Measurements from ENCODE around the gene HTATIP2. TPM values are rescaled to one million over a fixed set of nuclear protein-coding genes. Genes with fewer than 3 reads are reported as not detected.

The HTATIP2 gene
- total and polyA plus RNA-seq, 9 of the 15 experiments (the other 6 are each of a cell fraction or from before 2014, with no cell fraction given) = 48.3 to 90.9 (median 64.4) TPM

GRCh38 chr11:20367313-20367948, 3.9 kb downstream of the HTATIP2 start (continued):
- peak; percentile 99 for TF ChIP-seq ATF3 (IDR thresholded peaks at IDR 0.05)
- TF ChIP-seq ATF3 (CRISPR knock-in tag; conservative IDR thresholded peaks at IDR 0.05) = peak; percentile 78
- TF ChIP-seq POLR2AphosphoS5 (IDR thresholded peaks at IDR 0.05; ENCODE audit: control insufficient read depth, insufficient read depth, low read depth, low read length) = no peak
- TF ChIP-seq HNRNPLL (IDR thresholded peaks at IDR 0.05; ENCODE audit: low read depth, low read length, poor library complexity, severe bottlenecking) = no peak
- TF ChIP-seq ZNF277 (CRISPR knock-in tag; IDR thresholded peaks at IDR 0.05; ENCODE audit: borderline replicate concordance) = no peak
- no peak for TF ChIP-seq CUX1 (CRISPR knock-in tag; IDR thresholded peaks at IDR 0.05)
- TF ChIP-seq HMGN3 (IDR thresholded peaks at IDR 0.05; ENCODE audit: borderline replicate concordance, extremely low read depth, insufficient read length, low read depth, low read length) = no peak
- TF ChIP-seq SMC3 (conservative IDR thresholded peaks at IDR 0.05; ENCODE audit: insufficient read depth, low read depth, low read length) = no peak
- TF ChIP-seq CREB3L1 (IDR thresholded peaks at IDR 0.05; ENCODE audit: borderline replicate concordance, low read depth) = no peak
- no peak for TF ChIP-seq PBX2 (CRISPR knock-in tag; IDR thresholded peaks at IDR 0.05; ENCODE audit: low read depth)
- TF ChIP-seq PBX2 (tag; conservative IDR thresholded peaks at IDR 0.05; ENCODE audit: low read depth) = peak; percentile 46; the same call in 1 of the 2 replicates
- no peak for TF ChIP-seq RHOXF2B (CRISPR knock-in tag; conservative IDR thresholded peaks at IDR 0.05)

All from K562 (cell line).